DMS153 treated with DMSO at 0.1 percent for 48 hours (cell line): ENCODE results near the gene SLFN5.
"Not testable (repeated sequence)": the region's sequence is repeated elsewhere in the genome, so short reads cannot be mapped to it uniquely, and the experiment has no call there.

Experiments
- DNase-seq: peaks from one replicate; lab custom pipeline; 2025; ENCODE audit not compliant: unreplicated experiment; lab: John Stamatoyannopoulos, UW

Gene SLFN5

DNA sequence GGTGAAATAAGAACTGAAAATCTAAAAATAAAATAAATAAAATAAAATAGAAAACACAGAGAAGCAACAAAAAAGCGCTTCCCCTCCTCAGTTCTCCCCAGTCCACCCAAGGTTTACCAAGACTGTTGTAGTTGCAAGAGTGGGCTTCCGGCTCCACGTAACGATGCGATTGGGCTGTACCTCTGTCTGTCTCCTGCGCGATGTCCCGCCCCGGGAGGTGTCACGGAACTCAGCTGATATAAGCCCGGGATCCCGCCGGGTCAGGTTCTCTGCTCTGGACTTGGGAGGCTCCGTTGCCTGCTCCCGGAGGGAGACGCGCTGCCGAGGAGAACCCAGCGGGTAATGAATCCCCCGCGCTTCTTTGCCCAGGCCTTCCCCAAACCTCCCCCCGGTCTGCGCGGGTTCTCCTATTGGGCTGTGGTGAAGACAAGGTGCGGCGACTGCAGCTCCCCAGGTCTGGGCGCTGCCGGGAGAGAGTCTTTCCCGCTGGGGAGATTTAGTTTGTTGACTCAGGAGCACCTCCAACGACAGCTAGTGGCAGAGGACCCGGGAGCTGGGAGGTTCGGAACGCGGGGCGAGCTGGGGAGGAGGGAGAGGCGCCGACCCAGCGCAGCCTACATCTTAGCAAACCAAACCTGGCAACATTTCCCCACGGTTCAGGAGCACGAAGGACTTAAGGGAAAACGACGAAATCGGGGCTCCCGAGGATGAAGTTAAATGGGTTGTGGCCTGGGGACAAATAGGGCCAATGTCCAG, at the start of gene SLFN5:
TSS of gene SLFN5 (plus strand) at position 268 of the 756 bp plus-strand sequence. CDS start 15,619 bp downstream, outside the sequence.
- DNase-seq, result peak; percentile 75

DNA sequence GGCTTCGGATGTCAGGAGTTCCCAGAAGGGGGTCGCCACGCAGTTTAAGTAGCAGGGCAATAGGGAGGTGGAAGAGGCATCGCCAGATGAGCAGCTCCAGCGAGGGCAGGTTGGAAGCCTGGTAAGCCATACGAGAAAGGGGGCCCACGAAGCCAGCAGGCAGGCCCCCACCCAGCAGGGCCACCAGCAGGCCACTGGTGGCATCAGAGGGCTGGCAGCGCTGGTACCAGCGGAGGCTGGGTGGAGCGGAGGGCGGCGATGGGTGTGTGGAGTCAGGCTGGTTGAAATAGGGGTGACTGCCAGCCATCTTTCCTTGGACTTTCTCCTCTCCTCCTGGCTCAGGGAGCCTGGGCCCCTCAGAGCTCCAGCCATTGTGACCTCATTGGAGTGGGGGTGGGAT, 48.9 kb upstream of the SLFN5 start, which contains the start of gene SLC35G3:
TSS of gene SLC35G3 (minus strand) at position 393 of the 400 bp plus-strand sequence. CDS start at position 307, 86 bp downstream.
- not testable (repeated sequence) for DNase-seq

DNA sequence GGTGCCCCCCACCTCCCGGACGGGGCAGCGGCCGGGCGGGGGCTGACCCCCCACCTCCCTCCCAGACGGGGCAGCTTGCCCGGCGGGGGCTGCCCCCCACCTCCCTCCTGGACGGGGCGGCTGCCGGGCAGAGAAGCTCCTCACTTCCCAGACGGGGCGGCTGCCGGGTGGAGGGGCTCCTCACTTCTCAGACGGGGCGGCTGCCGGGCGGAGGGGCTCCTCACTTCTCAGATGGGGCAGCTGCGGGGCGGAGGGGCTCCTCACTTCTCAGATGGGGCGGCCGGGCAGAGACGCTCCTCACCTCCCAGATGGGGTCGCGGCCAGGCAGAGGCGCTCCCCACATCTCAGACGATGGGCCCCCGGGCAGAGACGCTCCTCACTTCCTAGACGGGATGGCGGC, 47.8 kb upstream of the SLFN5 start:
- DNase-seq, result not testable (repeated sequence)

DNA sequence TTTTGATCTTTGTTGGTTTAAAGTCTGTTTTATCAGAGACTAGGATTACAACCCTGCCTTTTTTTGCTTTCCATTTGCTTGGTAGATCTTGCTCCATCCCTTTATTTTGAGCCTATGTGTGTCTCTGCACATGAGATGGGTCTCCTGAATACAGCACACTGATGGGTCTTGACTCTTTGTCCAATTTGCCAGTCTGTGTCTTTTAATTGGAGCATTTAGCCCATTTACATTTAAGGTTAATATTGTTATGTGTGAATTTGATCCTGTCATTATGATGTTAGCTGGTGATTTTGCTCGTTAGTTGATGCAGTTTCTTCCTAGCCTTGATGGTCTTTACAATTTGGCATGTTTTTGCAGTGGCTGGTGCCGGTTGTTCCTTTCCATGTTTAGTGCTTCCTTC, 40.3 kb upstream of the SLFN5 start:
- not testable (repeated sequence) for DNase-seq

DNA sequence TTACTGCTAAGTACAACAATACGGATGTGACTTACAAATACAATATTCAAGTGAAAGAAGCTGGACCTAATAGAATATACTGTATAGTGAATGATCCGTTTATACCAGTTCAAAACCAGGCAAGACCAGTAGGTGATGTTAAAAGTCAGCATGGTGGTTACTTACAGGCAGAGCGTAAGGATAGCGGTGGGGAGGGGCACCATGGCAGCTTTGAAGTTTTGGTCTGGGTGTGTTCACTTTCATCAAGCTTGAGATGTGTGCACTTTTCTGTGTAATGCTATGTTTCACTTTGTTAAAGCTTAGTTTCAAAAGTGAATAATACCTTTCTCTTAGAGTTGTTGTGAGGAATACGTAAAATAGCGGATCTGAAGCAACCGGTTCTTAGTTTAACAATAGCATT, 32.1 kb upstream of the SLFN5 start:
- no peak for DNase-seq

DNA sequence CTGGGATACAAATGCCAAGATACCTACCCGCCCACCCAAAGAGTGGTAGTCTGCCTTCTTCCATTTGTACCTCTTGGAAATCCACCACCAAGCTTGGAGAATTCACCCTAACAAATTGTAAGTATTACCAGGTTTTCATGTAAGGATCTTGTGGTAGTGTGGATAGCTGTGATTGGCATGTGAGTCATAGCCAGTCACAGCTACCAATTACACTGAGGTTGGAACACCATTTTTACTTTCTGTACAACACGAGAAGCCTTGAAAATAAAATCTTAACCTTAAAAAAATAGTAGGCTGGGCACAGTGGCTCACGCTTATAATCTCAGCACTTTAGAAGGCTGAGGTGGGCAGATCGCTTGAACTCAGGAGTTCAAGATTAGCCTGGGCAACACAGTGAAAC, 30.2 kb upstream of the SLFN5 start:
- no peak for DNase-seq

DNA sequence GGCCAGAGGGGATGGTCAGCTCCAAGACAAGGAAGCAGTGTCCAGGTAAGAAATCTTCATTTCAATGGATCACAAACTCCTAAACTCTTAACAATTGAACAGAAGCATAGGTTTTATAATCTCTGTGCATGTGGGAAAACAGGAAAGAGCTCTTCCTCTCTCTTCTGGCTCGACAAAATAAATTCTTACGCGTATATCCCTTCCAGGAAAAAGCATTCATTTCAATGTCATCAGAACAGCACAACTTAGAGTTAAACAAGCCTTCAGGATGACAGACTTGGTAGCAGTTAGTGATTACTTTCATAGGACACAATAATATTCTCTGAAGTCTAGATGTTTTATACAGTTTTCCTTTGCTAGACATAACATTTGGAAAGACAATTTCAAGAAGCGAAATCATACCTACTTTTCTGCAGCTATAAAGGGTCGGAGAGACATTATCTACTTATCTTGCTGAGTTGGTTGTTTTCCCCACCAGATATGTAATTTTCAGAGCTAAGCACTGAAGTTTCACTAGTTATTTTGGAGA, 29.4 kb upstream of the SLFN5 start:
- no peak for DNase-seq

DNA sequence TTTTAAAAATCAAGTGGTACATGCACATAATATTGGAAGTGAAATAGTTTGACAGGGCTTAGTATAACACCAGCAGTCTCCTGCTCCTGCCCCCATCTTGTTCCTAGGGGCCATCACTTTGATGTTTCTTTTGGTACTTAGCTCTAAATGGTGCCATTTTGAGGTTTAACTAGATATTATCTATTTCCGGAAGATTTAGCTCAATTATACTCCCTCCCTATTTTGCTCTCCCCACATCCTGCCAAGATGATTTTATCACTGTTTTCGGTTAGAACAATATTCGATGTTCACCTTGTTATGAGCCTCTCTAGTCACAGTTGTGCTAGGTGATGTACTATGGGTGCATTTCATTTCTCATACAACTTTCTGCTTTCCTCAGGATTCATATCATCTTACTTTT, 28.7 kb upstream of the SLFN5 start:
- no peak for DNase-seq

DNA sequence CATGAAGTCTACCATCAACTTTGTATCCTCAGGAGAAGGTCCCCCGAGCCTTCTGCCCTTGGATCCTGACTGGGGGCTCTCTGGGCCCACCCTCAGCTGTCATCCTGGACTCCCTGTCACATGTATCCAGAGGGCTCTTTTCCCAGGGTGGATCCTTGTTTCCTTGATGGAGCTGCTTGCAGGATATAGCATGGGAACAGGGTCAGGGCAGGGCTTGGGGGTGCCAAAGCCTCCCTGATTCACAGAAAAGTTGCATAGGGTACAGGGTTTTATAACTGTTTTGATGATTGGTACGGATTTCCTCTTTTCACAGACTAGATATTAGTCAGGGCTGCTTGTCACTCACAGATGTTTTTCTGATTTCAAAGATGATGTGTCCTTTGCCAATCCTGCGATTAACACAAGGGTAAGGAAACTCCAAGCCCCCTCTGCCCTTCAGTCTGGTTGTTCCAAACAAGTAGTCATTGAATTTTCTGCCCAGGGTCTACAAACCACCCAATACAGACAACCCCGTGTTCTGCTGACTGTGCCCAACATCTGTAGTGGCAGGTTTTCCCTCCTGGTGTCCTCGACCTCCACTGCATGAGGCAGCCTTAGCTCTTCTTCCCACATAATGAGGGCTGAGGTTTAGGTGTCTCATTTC, 28.1 kb upstream of the SLFN5 start:
- no peak for DNase-seq

DNA sequence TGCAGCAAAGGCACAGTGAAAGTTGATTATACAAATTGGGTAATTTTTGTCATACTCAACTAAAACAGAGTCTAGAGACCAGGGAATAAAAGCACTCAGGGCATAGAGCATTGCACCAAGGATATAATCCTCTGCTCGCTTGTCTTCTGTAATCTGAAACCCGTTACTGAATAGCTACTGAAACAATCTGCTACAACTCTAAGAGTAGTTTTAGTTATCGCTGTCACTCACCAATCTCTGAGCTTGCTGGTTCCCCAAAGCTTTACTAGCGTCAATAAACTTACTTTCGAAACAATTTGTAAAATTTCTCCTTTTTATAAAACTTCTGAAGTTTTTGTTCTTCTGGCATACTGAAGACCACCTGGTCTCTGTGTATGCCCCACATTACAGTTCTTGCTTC, 25.8 kb upstream of the SLFN5 start:
- no peak for DNase-seq

DNA sequence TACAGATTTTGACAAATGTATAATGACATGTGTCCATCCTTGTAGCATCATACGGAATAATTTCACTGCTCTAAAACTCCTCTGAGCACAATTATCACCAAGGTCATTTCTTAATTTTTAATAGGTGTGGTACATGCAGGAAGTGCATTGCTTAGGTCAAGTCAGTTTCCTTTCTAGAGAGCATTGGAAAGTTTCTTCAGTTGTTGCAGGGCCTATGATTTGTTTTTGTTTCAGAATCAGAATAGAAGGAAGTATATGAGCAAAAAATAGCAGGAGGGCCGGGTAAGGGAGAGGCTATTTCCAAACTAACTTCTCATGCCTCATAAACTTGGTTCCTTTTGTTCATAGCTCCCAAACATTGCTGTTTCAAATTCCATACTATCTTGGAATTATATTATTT, 24.0 kb upstream of the SLFN5 start:
- no peak for DNase-seq

DNA sequence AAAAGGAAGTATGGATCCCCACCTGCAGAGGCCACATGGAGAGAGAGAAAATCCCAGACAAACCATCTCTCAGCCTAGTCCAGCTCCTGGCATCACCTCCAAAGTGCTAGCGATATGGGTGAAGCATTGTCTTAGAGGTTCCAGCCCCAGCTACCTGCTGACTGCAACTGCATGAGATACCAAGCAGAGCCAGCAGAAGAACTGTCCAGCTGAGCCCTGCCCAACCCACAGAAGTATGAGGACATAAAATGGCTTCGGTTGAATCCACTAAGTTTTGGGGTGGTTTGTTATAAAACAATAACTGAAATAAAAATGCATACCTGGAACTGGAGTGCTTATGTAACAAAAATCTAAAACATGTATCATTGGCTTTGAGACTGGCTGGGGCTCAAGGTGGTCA, 20.4 kb upstream of the SLFN5 start:
- DNase-seq, result no peak

DNA sequence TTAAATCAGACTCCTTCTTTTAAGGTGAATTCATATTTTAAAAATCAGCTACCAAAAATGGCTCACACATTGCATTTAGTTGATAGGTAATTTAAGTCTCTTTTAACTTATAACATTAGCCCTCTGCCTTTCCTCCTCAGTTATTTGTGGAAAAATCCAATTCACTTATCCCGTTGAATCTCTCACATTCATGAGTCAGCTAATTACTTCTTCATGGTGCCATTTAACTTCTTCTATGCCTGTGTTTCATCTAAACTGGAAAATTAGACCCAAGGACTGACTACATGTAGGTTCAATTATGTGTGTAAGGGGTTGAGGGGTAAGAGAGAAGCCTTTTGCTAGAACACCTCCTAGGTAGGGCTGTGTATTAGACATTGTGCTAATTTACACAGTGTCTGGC, 18.4 kb upstream of the SLFN5 start:
- DNase-seq, result no peak

DNA sequence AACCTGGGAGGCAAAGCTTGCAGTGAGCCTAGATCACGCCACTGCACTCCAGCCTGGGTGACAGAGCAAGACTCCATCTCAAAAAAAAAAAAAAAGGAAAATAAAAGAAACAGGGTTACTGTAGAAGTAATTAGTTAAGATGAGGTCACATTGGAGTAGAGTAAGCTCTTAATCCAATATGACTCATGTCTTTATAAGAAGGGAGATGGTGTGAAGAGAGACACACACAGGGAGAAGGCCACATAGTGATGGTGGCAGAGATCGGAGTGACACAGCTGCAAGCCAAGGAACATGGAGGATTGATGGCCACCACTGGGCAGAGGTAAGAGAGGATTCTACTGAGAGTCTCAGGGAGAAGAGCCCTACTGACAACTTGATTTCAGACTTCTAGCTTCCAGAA, 15.3 kb upstream of the SLFN5 start:
- DNase-seq, result no peak

DNA sequence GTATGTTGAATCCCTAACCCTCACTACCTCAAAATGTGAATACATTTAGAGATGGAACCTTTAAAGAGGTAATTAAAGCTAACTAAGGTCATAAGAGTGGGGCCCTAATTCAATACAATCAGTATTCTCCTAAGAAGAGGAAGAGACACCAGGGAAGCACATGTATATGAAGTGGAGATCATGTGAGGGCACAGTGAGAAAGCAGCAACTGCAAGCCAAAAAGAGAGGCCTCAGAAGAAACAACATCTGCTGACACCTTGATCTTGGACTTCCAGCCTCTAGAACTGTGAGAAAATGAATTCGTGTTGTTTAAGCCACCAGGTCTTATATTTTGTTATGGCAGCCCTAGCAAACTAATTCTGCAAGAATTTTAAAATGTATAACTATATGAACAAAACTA, 13.2 kb upstream of the SLFN5 start:
- no peak for DNase-seq

DNA sequence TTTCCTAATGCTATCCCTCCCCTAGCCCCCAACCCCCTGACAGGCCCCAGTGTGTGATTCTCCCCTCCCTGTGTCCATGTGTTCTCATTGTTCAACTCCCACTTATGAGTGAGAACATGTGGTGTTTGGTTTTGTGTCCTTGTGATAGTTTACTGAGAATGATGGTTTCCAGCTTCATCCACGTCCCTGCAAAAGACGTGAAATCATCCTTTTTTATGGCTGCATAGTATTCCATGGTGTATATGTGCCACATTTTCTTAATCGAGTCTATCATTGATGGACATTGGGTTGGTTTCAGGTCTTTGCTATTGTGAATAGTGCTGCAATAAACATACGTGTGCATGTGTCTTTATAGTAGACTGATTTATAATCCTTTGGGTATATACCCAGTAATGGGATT, 8.6 kb upstream of the SLFN5 start:
- DNase-seq, result not testable (repeated sequence)

DNA sequence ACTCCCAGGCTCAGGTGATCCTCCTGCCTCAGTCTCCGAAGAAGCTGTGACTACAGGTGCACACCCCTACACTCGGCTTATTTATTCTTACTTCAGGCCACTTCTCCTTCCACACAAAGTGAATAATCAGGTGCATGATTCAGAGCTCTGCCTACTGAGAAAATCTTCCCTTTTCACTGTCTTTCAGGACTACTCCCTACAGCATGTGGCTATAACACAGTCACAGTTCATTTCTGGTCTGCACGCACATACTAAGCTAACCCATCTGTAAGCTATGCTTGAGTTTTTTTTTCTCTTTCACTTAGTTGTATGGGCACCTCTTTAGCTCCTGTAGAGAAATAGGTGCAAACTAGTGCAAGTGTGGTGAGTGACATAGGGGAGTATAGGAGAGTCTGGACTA, 7.6 kb upstream of the SLFN5 start:
- no peak for DNase-seq

DNA sequence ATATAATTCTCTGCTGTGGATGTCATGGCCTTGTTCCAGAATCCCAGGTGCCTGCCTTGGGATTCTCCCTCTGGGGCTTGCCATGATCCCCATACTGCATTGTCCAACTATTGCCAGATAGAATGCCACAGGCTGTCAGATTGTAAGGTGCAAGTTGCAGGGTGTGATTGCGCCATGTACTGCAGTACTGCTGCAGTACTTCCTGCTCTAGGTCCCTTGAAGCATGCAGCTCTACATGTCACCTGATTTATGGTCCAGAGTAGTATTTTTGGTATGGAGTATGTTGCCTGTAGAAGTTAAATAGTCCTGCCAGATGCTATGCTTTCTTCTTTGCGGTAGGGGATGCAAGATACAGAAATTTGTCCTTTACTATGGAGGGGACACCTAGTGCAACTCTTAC, 7.0 kb upstream of the SLFN5 start:
- no peak for DNase-seq

DNA sequence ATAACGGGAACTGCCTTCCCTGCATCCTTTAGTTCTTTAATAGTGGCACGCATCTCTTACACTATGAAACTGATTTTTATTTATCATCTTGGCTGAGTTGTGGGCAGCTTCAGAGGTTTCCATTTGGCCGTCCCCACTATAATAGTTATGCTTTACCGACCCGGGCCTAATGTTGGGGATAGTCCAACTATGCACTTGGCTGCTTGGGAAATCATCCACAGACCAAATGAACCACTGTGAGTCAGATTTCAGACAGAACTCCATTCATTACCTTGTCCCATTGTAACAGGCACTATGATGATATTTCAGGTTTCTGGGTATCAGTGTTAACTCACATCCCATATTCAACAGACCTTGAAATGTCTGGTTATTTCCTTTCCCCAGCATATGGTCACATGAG, 6.1 kb upstream of the SLFN5 start:
- no peak for DNase-seq

DNA sequence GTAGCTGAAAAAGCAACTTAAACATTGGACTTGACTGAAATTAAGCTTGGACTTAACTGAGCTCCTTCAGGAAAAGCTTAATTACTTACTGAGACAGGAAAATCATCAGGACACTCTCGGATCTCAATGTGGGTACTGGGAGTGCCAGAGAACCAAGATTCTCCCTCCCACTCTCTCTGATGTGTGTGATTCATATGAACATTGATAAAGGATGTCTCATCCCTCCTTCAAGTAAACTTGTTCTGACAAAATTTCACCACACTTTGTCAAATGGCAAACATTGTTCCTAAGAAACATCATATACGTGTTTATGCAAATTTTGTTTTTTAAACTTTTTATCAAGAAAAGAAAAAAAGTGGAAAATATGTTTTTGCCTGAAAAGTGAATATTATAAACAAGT, 4.1 kb upstream of the SLFN5 start:
- DNase-seq, result no peak

DNA sequence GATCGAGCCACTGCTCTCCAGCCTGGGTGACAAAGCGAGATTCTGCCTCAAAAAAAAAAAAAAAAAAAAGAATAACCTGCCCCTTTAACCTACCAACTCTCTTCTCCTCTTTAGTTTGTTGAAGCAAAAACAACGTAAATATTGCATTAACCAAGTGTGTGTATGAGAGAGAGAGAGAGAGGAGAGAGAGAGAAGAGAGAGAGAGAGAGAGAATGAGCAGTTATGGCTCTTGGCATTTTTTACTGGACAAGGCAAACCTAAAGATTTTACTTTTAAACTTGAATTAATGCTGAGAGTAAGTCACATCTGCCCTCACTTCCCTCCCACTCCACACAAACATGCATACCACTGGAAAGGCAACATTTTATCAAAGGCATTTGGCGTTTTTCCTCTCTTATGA, 3.0 kb upstream of the SLFN5 start:
- no peak for DNase-seq

DNA sequence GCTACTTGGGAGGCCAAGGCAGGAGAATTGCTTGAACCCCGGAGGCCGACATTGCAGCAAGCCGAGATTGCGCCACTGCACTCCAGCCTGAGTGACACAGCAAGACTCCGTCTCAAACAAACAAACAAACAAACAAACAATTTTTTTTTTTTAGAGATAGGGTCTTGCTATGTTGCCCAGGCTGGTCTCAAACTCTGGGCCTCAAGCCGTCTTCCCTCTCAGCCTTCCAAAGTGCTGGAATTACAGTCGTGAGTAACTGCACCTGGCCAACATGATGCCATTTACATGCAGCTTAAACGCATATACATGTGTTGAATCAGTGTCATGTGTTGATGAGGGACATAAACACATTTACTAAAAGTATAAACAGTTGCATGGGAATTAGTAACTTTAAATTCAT, 2.0 kb upstream of the SLFN5 start:
- DNase-seq, result no peak
